A549 (cell line): ENCODE data around the gene OTUD6A. TPM values are rescaled to one million over a fixed set of nuclear protein-coding genes. Genes with fewer than 3 reads are reported as not detected.

Source experiments
- ATAC-seq, 2 experiments: fragments of 200-7000 bp in 1 of 2; fragments of >200 bp in 1 of 2; cut with Nextera tagmentation in 1 of 2; cut with Tn5 transposase in 1 of 2; 3 replicates each; pipeline versions ENCODE4 v1.8.0 to v1.9.1; 2018 to 2020; ENCODE audit warnings: mild to moderate bottlenecking in 1 of 2, moderate library complexity in 1 of 2
- CTCF ChIA-PET: fragments of 300-600 bp; sonication (Branson Sonifier 250); formaldehyde crosslinking; extraction: SDS; loops from one replicate; lab custom pipeline; 2021; ENCODE audit warnings: antibody characterized with exemption, inconsistent platforms; lab: Yijun Ruan, JAX
- POLR2A ChIA-PET: fragments of 350-600 bp; formaldehyde crosslinking; extraction: SDS; loops from one replicate; lab custom pipeline; 2021; ENCODE audit warnings: antibody characterized with exemption, inconsistent platforms; lab: Yijun Ruan, JAX
- DNase-seq, 2 experiments: peaks; one replicate each; pipeline versions ENCODE4 v3.0.0 to v3.0.0-alpha.2; 2011 to 2016; ENCODE audit warnings: low read depth in 1 of 2, low spot score in 1 of 2
- FAIRE-seq: peaks from 2 replicates; lab custom pipeline; 2011; peaks lifted over from hg19 to GRCh38; lab: Jason Lieb, UNC
- H3K27ac ChIP-seq, 2 experiments: fragments of >200 bp; sonication (Bioruptor Twin); formaldehyde crosslinking; 3 replicates each; pipeline ENCODE4 v1.5.1; 2016 to 2017
- H3K4me1 ChIP-seq: fragments of >200 bp; sonication (Bioruptor Twin); formaldehyde crosslinking; 3 replicates; pipeline ENCODE4 v1.6.1; 2016
- H3K4me2 ChIP-seq: fragments of >200 bp; sonication (Bioruptor Twin); formaldehyde crosslinking; 3 replicates; pipeline ENCODE4 v1.6.1; 2016
- H3K4me3 ChIP-seq: fragments of >200 bp; sonication (Bioruptor Twin); formaldehyde crosslinking; 3 replicates; pipeline ENCODE4 v1.5.1; 2016
- H3K9me3 ChIP-seq: fragments of >200 bp; sonication (Bioruptor Twin); formaldehyde crosslinking; 3 replicates; pipeline ENCODE4 v1.6.1; 2016
- ATOH8 ChIP-seq: fragments of 250-450 bp; sonication (Bioruptor Pico); IDR thresholded peaks from 2 replicates; pipeline ENCODE4 v1.5.0; 2020; ENCODE audit warnings: low read depth, mild to moderate bottlenecking, moderate library complexity
- BHLHE40 ChIP-seq: IDR thresholded peaks from 2 replicates; pipeline ENCODE4 v1.6.1; 2012; ENCODE audit warnings: low read depth, low read length, inconsistent platforms
- CHD2 ChIP-seq: fragments of 150-350 bp; IDR thresholded peaks from 2 replicates; pipeline ENCODE4 v1.6.1; 2014; ENCODE audit warnings: low read length; ENCODE audit not compliant: partially characterized antibody
- CTCF ChIP-seq: fragments of >200 bp; sonication (Bioruptor Twin); formaldehyde crosslinking; IDR thresholded peaks from 3 replicates; pipeline ENCODE4 v1.5.1; 2016
- EHF ChIP-seq: fragments of 250-450 bp; sonication (Bioruptor Pico); IDR thresholded peaks from 2 replicates; pipeline ENCODE4 v1.5.0; 2020; ENCODE audit warnings: mild to moderate bottlenecking
- EP300 ChIP-seq, 2 experiments: fragments of >200 bp; sonication (Bioruptor Twin); formaldehyde crosslinking; IDR thresholded peaks; 2 replicates in 1 of 2; 3 replicates in 1 of 2; pipeline ENCODE4 v1.6.1; 2016 to 2017
- FOXS1 ChIP-seq: fragments of 250-450 bp; sonication (Bioruptor Pico); IDR thresholded peaks from 2 replicates; pipeline ENCODE4 v1.5.0; 2020; ENCODE audit warnings: mild to moderate bottlenecking, moderate library complexity
- HEYL ChIP-seq: fragments of 250-450 bp; sonication (Bioruptor Pico); IDR thresholded peaks from 2 replicates; pipeline ENCODE4 v1.8.0; 2021; ENCODE audit warnings: mild to moderate bottlenecking, moderate library complexity
- HOXA7 ChIP-seq: fragments of 250-450 bp; sonication (Bioruptor Pico); IDR thresholded peaks from 2 replicates; pipeline ENCODE4 v1.5.0; 2020; ENCODE audit warnings: mild to moderate bottlenecking, moderate library complexity
- HOXB13 ChIP-seq: fragments of 250-450 bp; sonication (Bioruptor Pico); IDR thresholded peaks from 2 replicates; pipeline ENCODE4 v1.5.0; 2020; ENCODE audit warnings: low read depth, mild to moderate bottlenecking, moderate library complexity
- HOXB5 ChIP-seq: fragments of 250-450 bp; sonication (Bioruptor Pico); IDR thresholded peaks from 2 replicates; pipeline ENCODE4 v1.5.0; 2020; ENCODE audit warnings: mild to moderate bottlenecking, moderate library complexity
- JUNB ChIP-seq: fragments of >200 bp; sonication (Bioruptor Twin); formaldehyde crosslinking; IDR thresholded peaks from 2 replicates; pipeline ENCODE4 v1.6.1; 2016
- KDM1A ChIP-seq: fragments of 200-600 bp; sonication (generic); IDR thresholded peaks from 2 replicates; pipeline ENCODE4 v1.6.1; 2016; ENCODE audit warnings: low read depth, mild to moderate bottlenecking
- NFE2L2 ChIP-seq: fragments of 150-350 bp; conservative IDR thresholded peaks from 2 replicates; pipeline ENCODE4 v1.6.1; 2014; ENCODE audit warnings: low read length
- NR3C1 ChIP-seq: fragments of >200 bp; sonication (Bioruptor Twin); formaldehyde crosslinking; IDR thresholded peaks from 3 replicates; pipeline ENCODE4 v1.6.1; 2017
- RAD21 ChIP-seq, 2 experiments: fragments of >200 bp in 1 of 2; sonication (Bioruptor Twin) in 1 of 2; formaldehyde crosslinking in 1 of 2; IDR thresholded peaks in 1 of 2; conservative IDR thresholded peaks in 1 of 2; 2 replicates in 1 of 2; 3 replicates in 1 of 2; pipeline ENCODE4 v1.6.1; 2012 to 2018; ENCODE audit warnings: inconsistent platforms in 1 of 2
- RCOR1 ChIP-seq: fragments of 150-350 bp; IDR thresholded peaks from 2 replicates; pipeline ENCODE4 v1.6.1; 2014; ENCODE audit warnings: antibody characterized with exemption, low read length, low read depth
- ZSCAN20 ChIP-seq: fragments of 250-450 bp; sonication (Bioruptor Pico); IDR thresholded peaks from 2 replicates; pipeline ENCODE4 v1.8.0; 2022; ENCODE audit warnings: mild to moderate bottlenecking, moderate library complexity
- WGBS: methylation state at CpG from one replicate; pipeline ENCODE4 v1.1.6; 2017; ENCODE audit errors: missing lambda C conversion rate; 5-methylcytosine and 5-hydroxymethylcytosine counted together
- polyA plus RNA-seq, 4 experiments: library from polyadenylated mRNA; depleted of rRNA in 3 of 4; stranded (reverse); fragments of >200 nt; fragmentation: RNase III in 1 of 4; extraction: RNeasy Plus Mini Kit Qiagen cat#74134 plus additional on column Dnase treatment in 1 of 4; gene quantifications; 2 replicates in 3 of 4; 3 replicates in 1 of 4; pipeline ENCODE4 v1.2.3, GENCODE V29; 2011 to 2017
- TF ChIP-seq, protein P1 (sequence below): fragments of 150-350 bp; IDR thresholded peaks from 2 replicates; pipeline ENCODE4 v1.6.1; 2014; ENCODE audit warnings: low read depth, mild to moderate bottlenecking, low read length
- TF ChIP-seq, protein P2 (sequence below): fragments of 250-450 bp; sonication (Bioruptor Pico); IDR thresholded peaks from 2 replicates; pipeline ENCODE4 v1.5.0; 2021; ENCODE audit warnings: mild to moderate bottlenecking, moderate library complexity, borderline replicate concordance

Gene OTUD6A
- polyA plus RNA-seq, 2 of the 4 experiments (the other 2 are of a cell fraction), result not detected

- Histone ChIP-seq H3K4me1 (no peaks in the 10 kb centered on the region), H3K4me3 (no peak overlapping the region), H3K9me3 (no peaks in the 10 kb centered on the region), H3K4me2 (no peak overlapping the region), H3K27ac (no peak overlapping the region)
- ATAC-seq (no peak), FAIRE-seq (no peak), DNase-seq (no peak)
- TF ChIP-seq ATOH8 (CRISPR knock-in tag), result no peak
- TF ChIP-seq HEYL, result no peak
- no peak for TF ChIP-seq EHF (CRISPR knock-in tag)
- TF ChIP-seq, protein P1, sequence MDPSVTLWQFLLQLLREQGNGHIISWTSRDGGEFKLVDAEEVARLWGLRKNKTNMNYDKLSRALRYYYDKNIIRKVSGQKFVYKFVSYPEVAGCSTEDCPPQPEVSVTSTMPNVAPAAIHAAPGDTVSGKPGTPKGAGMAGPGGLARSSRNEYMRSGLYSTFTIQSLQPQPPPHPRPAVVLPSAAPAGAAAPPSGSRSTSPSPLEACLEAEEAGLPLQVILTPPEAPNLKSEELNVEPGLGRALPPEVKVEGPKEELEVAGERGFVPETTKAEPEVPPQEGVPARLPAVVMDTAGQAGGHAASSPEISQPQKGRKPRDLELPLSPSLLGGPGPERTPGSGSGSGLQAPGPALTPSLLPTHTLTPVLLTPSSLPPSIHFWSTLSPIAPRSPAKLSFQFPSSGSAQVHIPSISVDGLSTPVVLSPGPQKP, result no peak
- TF ChIP-seq CTCF, result no peak
- TF ChIP-seq, protein P2, sequence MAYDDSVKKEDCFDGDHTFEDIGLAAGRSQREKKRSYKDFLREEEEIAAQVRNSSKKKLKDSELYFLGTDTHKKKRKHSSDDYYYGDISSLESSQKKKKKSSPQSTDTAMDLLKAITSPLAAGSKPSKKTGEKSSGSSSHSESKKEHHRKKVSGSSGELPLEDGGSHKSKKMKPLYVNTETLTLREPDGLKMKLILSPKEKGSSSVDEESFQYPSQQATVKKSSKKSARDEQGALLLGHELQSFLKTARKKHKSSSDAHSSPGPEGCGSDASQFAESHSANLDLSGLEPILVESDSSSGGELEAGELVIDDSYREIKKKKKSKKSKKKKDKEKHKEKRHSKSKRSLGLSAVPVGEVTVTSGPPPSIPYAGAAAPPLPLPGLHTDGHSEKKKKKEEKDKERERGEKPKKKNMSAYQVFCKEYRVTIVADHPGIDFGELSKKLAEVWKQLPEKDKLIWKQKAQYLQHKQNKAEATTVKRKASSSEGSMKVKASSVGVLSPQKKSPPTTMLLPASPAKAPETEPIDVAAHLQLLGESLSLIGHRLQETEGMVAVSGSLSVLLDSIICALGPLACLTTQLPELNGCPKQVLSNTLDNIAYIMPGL (CRISPR knock-in tag), result no peak
- no peak for TF ChIP-seq RCOR1
- no peak for TF ChIP-seq HOXB5
- TF ChIP-seq HOXB13, result no peak
- no peak for TF ChIP-seq RAD21 (conservative IDR thresholded peaks at IDR 0.05 in 1 of 2, IDR thresholded peaks at IDR 0.05 in 1 of 2)
- TF ChIP-seq ZSCAN20 (CRISPR knock-in tag), result no peak
- TF ChIP-seq CHD2, result no peak
- no peak for TF ChIP-seq NR3C1
- no peak for TF ChIP-seq JUNB
- no peak for TF ChIP-seq KDM1A
- TF ChIP-seq FOXS1 (CRISPR knock-in tag), result no peak
- TF ChIP-seq HOXA7 (CRISPR knock-in tag), result no peak
- TF ChIP-seq BHLHE40, result no peak
- no peak for TF ChIP-seq EP300 (IDR thresholded peaks at IDR 0.05)
- CTCF ChIA-PET, result interaction anchor here (2.5 to 6.4 kb wide), 2 partner anchors 8 to 57 kb away, joined by 12 to 49 read pairs; no protein-coding TSS in a partner anchor
- POLR2A ChIA-PET, result no interaction called here
- 60% methylated on average over 2 of the region's 2 CpGs for WGBS
These were observed 22.5 kb upstream of the OTUD6A start for GRCh38 chrX:70039758-70040157.

DNA sequence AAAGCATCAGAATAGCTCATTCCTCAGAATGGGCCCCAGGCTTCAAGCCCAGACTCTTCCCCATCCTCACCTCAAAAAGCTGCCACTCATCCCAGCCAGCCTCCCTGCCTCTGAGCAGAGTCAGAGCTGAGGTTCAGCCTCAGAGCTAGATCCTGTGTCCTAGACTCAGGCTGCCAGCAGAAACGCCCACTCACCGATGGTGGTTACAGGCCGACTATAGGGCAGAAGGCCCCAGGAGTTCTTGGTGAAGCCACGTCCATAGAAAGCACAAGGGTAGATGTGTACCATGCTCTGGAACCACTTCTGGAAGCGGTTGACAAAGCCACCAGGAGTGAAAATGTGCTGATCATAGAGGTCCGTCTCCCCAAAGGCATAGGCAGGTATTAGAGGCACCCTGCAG is 20.3 kb upstream of the OTUD6A start:
- ATAC-seq (no peak), DNase-seq (no peak), FAIRE-seq (no peak)
- POLR2A ChIA-PET, result no interaction called here
- 82% methylated on average over 4 of the region's 6 CpGs for WGBS
- no peak overlapping the region for H3K4me3 ChIP-seq
- no peak overlapping the region for H3K27ac ChIP-seq
- TF ChIP-seq NFE2L2, result no peak
- no peak overlapping the region for H3K4me2 ChIP-seq
- H3K4me1 ChIP-seq, result peaks cover 2% of the 10 kb centered on the region; the same call in 1 of the 3 replicates
- CTCF ChIA-PET, result interaction anchor here (6.4 kb wide), 1 partner anchor 11 kb away, joined by 49 read pairs; no protein-coding TSS in a partner anchor
- no peaks in the 10 kb centered on the region for H3K9me3 ChIP-seq
